ENCODE measurements around the gene OR6T1. TPM values are rescaled to one million over a fixed set of nuclear protein-coding genes. Genes with fewer than 3 reads are reported as not detected.

The OR6T1 gene, protein sequence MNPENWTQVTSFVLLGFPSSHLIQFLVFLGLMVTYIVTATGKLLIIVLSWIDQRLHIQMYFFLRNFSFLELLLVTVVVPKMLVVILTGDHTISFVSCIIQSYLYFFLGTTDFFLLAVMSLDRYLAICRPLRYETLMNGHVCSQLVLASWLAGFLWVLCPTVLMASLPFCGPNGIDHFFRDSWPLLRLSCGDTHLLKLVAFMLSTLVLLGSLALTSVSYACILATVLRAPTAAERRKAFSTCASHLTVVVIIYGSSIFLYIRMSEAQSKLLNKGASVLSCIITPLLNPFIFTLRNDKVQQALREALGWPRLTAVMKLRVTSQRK
- polyA plus RNA-seq (2011; rRNA removed): not detected in 2 replicates
- polyA plus RNA-seq (2012; cell fraction: cytosol; rRNA removed): not detected in 2 replicates
- not detected in 2 replicates for polyA plus RNA-seq (2012; cell fraction: nucleus; rRNA removed)
- not detected in 3 replicates for polyA plus RNA-seq (2017; fragmentation: RNase III; extraction: RNeasy Plus Mini Kit Qiagen cat#74134 plus additional on column Dnase treatment)
- polyA minus RNA-seq (2011; rRNA and poly(A)+ RNA removed): not detected in 2 replicates

DNA sequence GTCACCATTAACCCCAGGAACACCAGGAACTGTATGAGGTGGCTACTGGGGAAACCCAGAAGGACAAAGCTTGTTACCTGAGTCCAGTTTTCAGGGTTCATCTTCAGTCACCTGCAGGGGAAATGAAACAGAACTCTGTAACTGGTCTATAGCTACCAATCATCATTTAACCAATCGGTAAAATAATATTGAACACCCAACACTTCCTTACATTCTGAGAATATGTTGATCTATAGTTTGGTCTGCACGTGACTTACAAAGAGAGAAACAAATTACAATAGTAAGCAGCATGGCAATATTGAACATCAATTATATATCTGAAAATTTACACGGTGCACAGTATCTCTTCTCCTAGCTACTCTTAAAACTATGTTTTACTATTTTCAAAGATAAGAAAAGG lies at the start of gene OR6T1:
TSS of gene OR6T1 (minus strand) at position 101 of the 400 bp plus-strand sequence. CDS start at position 101, 0 bp downstream.
- H3K4me3 ChIP-seq: no peak within 1 kb of the TSS
- ATAC-seq: no peak
- ChIA-PET CTCF (no interaction called here), POLR2A (no interaction called here)
- no peaks in the 10 kb centered on the region for H3K4me1 ChIP-seq
- DNase-seq (ENCODE audit: low read depth in 1 of 2, low spot score in 1 of 2): no peak
- WGBS (ENCODE audit: missing lambda C conversion rate): 22% methylated on average over 3 of the region's 3 CpGs
- no peak for FAIRE-seq
- TF ChIP-seq, protein P1, sequence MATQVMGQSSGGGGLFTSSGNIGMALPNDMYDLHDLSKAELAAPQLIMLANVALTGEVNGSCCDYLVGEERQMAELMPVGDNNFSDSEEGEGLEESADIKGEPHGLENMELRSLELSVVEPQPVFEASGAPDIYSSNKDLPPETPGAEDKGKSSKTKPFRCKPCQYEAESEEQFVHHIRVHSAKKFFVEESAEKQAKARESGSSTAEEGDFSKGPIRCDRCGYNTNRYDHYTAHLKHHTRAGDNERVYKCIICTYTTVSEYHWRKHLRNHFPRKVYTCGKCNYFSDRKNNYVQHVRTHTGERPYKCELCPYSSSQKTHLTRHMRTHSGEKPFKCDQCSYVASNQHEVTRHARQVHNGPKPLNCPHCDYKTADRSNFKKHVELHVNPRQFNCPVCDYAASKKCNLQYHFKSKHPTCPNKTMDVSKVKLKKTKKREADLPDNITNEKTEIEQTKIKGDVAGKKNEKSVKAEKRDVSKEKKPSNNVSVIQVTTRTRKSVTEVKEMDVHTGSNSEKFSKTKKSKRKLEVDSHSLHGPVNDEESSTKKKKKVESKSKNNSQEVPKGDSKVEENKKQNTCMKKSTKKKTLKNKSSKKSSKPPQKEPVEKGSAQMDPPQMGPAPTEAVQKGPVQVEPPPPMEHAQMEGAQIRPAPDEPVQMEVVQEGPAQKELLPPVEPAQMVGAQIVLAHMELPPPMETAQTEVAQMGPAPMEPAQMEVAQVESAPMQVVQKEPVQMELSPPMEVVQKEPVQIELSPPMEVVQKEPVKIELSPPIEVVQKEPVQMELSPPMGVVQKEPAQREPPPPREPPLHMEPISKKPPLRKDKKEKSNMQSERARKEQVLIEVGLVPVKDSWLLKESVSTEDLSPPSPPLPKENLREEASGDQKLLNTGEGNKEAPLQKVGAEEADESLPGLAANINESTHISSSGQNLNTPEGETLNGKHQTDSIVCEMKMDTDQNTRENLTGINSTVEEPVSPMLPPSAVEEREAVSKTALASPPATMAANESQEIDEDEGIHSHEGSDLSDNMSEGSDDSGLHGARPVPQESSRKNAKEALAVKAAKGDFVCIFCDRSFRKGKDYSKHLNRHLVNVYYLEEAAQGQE (IDR thresholded peaks at IDR 0.05): no peak
- TF ChIP-seq, protein P2, sequence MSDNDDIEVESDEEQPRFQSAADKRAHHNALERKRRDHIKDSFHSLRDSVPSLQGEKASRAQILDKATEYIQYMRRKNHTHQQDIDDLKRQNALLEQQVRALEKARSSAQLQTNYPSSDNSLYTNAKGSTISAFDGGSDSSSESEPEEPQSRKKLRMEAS (IDR thresholded peaks at IDR 0.05): no peak
- TF ChIP-seq HEYL (CRISPR knock-in tag; IDR thresholded peaks at IDR 0.05) (no peak), ZNF302 (CRISPR knock-in tag; IDR thresholded peaks at IDR 0.05) (no peak), CBX8 (IDR thresholded peaks at IDR 0.05) (no peak), HDAC2 (IDR thresholded peaks at IDR 0.05) (no peak), JUNB (IDR thresholded peaks at IDR 0.05) (no peak), TP53 (CRISPR knock-in tag; IDR thresholded peaks at IDR 0.05) (no peak), HOXB5 (CRISPR knock-in tag; IDR thresholded peaks at IDR 0.05) (no peak), CEBPB (IDR thresholded peaks at IDR 0.05) (no peak), KDM1A (IDR thresholded peaks at IDR 0.05; ENCODE audit: low read depth) (no peak), CHD2 (IDR thresholded peaks at IDR 0.05; ENCODE audit: low read length, partially characterized antibody) (no peak), ZSCAN20 (CRISPR knock-in tag; IDR thresholded peaks at IDR 0.05) (no peak), FOXS1 (CRISPR knock-in tag; IDR thresholded peaks at IDR 0.05) (no peak), JUN (IDR thresholded peaks at IDR 0.05) (no peak), RNF2 (IDR thresholded peaks at IDR 0.05; ENCODE audit: borderline replicate concordance, low read depth) (no peak), POLR2A (IDR thresholded peaks at IDR 0.05; ENCODE audit: low read length) (no peak), HOXB13 (CRISPR knock-in tag; IDR thresholded peaks at IDR 0.05; ENCODE audit: low read depth) (no peak)
- TF ChIP-seq, protein P3, sequence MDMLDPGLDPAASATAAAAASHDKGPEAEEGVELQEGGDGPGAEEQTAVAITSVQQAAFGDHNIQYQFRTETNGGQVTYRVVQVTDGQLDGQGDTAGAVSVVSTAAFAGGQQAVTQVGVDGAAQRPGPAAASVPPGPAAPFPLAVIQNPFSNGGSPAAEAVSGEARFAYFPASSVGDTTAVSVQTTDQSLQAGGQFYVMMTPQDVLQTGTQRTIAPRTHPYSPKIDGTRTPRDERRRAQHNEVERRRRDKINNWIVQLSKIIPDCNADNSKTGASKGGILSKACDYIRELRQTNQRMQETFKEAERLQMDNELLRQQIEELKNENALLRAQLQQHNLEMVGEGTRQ (IDR thresholded peaks at IDR 0.05): no peak
- TF ChIP-seq, protein P4, sequence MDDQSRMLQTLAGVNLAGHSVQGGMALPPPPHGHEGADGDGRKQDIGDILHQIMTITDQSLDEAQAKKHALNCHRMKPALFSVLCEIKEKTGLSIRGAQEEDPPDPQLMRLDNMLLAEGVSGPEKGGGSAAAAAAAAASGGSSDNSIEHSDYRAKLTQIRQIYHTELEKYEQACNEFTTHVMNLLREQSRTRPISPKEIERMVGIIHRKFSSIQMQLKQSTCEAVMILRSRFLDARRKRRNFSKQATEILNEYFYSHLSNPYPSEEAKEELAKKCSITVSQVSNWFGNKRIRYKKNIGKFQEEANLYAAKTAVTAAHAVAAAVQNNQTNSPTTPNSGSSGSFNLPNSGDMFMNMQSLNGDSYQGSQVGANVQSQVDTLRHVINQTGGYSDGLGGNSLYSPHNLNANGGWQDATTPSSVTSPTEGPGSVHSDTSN (IDR thresholded peaks at IDR 0.05): no peak
- no peak within 1 kb of the TSS for H3K4me2 ChIP-seq
- H3K27ac ChIP-seq: no peak within 1 kb of the TSS
- no peaks in the 10 kb centered on the region for H3K9me3 ChIP-seq

DNA sequence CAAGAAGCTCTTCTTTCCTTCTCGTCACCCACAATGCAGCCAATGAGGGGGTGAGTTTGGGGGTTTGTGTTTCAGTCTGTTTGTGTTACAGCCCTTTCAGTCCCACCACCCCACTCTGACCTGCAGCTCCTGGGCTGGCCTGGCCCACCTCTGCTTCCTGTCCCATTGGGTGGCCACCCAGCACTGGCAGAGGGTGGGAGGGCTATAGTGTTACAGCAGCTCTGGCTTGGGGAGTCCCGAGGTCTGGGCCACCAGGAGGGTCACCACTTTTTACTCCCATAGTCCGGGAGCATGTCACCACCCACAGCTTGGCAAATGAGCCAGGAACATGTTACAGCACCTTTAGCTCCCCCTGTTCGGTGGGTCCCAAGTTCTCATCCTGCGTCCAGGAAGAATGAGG lies 35.7 kb upstream of the OR6T1 start:
- no peak overlapping the region for H3K4me2 ChIP-seq
- DNase-seq (ENCODE audit: low read depth in 1 of 2, low spot score in 1 of 2) (no peak), ATAC-seq (no peak), FAIRE-seq (no peak)
- no peaks in the 10 kb centered on the region for H3K9me3 ChIP-seq
- 8% methylated on average over 2 of the region's 5 CpGs for WGBS (ENCODE audit: missing lambda C conversion rate)
- TF ChIP-seq MAZ (IDR thresholded peaks at IDR 0.05; ENCODE audit: borderline replicate concordance, low read depth, low read length): no peak
- no peak for TF ChIP-seq SREBF2 (IDR thresholded peaks at IDR 0.05)
- TF ChIP-seq POLR2AphosphoS2 (conservative IDR thresholded peaks at IDR 0.05; ENCODE audit: low read length): no peak
- TF ChIP-seq, protein P5, sequence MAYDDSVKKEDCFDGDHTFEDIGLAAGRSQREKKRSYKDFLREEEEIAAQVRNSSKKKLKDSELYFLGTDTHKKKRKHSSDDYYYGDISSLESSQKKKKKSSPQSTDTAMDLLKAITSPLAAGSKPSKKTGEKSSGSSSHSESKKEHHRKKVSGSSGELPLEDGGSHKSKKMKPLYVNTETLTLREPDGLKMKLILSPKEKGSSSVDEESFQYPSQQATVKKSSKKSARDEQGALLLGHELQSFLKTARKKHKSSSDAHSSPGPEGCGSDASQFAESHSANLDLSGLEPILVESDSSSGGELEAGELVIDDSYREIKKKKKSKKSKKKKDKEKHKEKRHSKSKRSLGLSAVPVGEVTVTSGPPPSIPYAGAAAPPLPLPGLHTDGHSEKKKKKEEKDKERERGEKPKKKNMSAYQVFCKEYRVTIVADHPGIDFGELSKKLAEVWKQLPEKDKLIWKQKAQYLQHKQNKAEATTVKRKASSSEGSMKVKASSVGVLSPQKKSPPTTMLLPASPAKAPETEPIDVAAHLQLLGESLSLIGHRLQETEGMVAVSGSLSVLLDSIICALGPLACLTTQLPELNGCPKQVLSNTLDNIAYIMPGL (CRISPR knock-in tag; IDR thresholded peaks at IDR 0.05; ENCODE audit: borderline replicate concordance): no peak
- TF ChIP-seq, protein P2 (IDR thresholded peaks at IDR 0.05): no peak
- TF ChIP-seq FOXS1 (CRISPR knock-in tag; IDR thresholded peaks at IDR 0.05): no peak
- no peak for TF ChIP-seq HEYL (CRISPR knock-in tag; IDR thresholded peaks at IDR 0.05)
- TF ChIP-seq EP300 (IDR thresholded peaks at IDR 0.05): no peak
- TF ChIP-seq NR3C1 (IDR thresholded peaks at IDR 0.05): no peak
- TF ChIP-seq ZNF302 (CRISPR knock-in tag; IDR thresholded peaks at IDR 0.05): no peak
- H3K4me3 ChIP-seq: no peak overlapping the region
- no peaks in the 10 kb centered on the region for H3K4me1 ChIP-seq
- ChIA-PET CTCF (interaction anchor here (0.6 to 0.9 kb wide), 2 partner anchors 9 to 20 kb away, joined by 3 read pairs; no protein-coding TSS in a partner anchor), POLR2A (no interaction called here)
- no peak overlapping the region for H3K27ac ChIP-seq

All from A549 (cell line).